Measurements from ENCODE around the gene C2CD2. TPM values are rescaled to one million over a fixed set of nuclear protein-coding genes. Genes with fewer than 3 reads are reported as not detected.
A peak's percentile ranks its signal among the peaks of the same experiment; 100 is the strongest.

The C2CD2 gene
- total RNA-seq, 2 experiments from 2014 or later: 4.5 to 5.9 TPM

DNA sequence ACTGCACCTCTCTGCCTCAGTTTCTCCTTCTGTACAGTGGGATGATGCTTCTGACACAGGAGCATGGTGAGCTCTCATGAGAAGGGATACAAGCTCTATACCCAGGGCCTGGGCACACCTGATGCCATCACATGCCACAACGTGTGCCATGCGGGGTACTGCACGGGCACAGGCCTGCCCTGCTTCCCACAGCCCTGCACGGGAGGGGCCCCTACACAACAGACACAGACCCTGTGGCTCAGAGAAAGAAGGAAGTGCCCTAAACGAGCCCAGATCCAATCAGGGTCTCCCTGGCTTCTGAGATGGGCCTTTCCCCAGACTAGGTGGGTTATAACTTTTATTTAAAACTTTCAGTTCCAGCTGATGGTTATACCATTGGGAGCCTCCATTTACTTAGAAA, 24.6 kb downstream of the C2CD2 start:
- ChIA-PET CTCF (ENCODE audit: unreplicated experiment) (no interaction called here), POLR2A (interaction anchor here (0.9 to 1.3 kb wide), 3 partner anchors 12 to 54 kb away, joined by 3 read pairs; no protein-coding TSS in a partner anchor)
- TF ChIP-seq EZH2phosphoT487 (IDR thresholded peaks at IDR 0.05; ENCODE audit: borderline replicate concordance, low read depth, low read length) (no peak), CTCF (conservative IDR thresholded peaks at IDR 0.05; ENCODE audit: low read length) (no peak)
- Histone ChIP-seq H3K4me2 (ENCODE audit: low read length) (peak overlapping the region; percentile 32), H4K20me1 (ENCODE audit: insufficient read depth, low read length) (no peaks in the 10 kb centered on the region), H3K4me1 (ENCODE audit: insufficient read depth, low read length, poor library complexity, severe bottlenecking) (peaks cover 73% of the 10 kb centered on the region), H2AFZ (ENCODE audit: low read length) (peak overlapping the region; percentile 70; the same call in 1 of the 2 replicates), H3K9me3 (ENCODE audit: low read length) (no peaks in the 10 kb centered on the region), H3K27ac (ENCODE audit: low read depth, low read length, poor library complexity, severe bottlenecking) (peak overlapping the region; percentile 10), H3K4me3 (ENCODE audit: low read depth, low read length, poor library complexity, severe bottlenecking) (no peak overlapping the region), H3K79me2 (ENCODE audit: insufficient read depth, low read depth, low read length) (peaks cover 20% of the 10 kb centered on the region; the same call in 1 of the 2 replicates), H3K36me3 (ENCODE audit: insufficient read depth, low read length) (no peaks in the 10 kb centered on the region), H3K9me2 (ENCODE audit: insufficient read depth, low read length) (no peaks in the 10 kb centered on the region)
- DNase-seq (ENCODE audit: low spot score): peak; percentile 16
- intact Hi-C loops (cut with micrococcal nuclease; ENCODE audit: unreplicated experiment): loop anchor here (5.0 to 10.0 kb wide), 2 partner anchors 78 to 564 kb away; partner anchors contain the start of gene MX2
- no TSS peak for BruUV-seq (replicated peaks)

DNA sequence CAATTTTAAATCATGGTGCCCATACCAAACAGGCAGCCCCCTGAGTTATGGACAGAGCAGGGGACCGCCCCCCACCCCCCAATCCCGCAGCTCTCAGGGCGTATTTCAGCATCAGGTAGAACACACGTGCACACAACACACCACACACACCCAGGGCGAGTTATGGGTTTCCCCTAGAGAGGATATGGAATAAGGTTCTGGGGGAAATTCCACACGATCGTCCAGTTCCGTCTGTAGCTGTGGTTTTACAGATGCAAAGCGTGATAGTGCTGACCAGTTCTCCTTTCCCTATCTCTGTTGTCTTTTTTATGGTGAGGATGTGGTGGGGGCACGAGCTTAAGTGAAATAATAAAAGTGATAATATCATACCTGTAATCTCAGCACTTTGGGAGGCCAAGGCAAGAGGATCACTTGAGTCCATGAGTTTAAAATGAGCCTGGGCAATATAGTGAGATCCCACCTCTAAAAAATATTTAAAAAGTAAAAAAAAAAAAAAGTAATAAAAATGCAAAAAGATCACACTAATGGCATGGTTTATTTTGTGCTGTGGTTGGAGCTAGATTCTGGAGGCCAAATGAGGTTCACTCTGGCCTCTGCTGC, 25.1 kb downstream of the C2CD2 start:
- Histone ChIP-seq H3K9me3 (ENCODE audit: low read length) (no peaks in the 10 kb centered on the region), H3K4me3 (ENCODE audit: low read depth, low read length, poor library complexity, severe bottlenecking) (peak overlapping the region; percentile 3), H3K79me2 (ENCODE audit: insufficient read depth, low read depth, low read length) (peaks cover 25% of the 10 kb centered on the region; the same call in 1 of the 2 replicates), H2AFZ (ENCODE audit: low read length) (peak overlapping the region; percentile 79; the same call in 1 of the 2 replicates), H4K20me1 (ENCODE audit: insufficient read depth, low read length) (no peaks in the 10 kb centered on the region), H3K9me2 (ENCODE audit: insufficient read depth, low read length) (no peaks in the 10 kb centered on the region), H3K4me2 (ENCODE audit: low read length) (peak overlapping the region; percentile 49), H3K36me3 (ENCODE audit: insufficient read depth, low read length) (no peaks in the 10 kb centered on the region), H3K4me1 (ENCODE audit: insufficient read depth, low read length, poor library complexity, severe bottlenecking) (peaks cover 78% of the 10 kb centered on the region), H3K27ac (ENCODE audit: low read depth, low read length, poor library complexity, severe bottlenecking) (peak overlapping the region; percentile 83)
- intact Hi-C loops (cut with micrococcal nuclease; ENCODE audit: unreplicated experiment): loop anchor here (5.0 to 10.0 kb wide), 2 partner anchors 79 to 564 kb away; partner anchors contain the start of gene MX2
- no TSS peak for BruUV-seq (replicated peaks)
- ChIA-PET POLR2A (interaction anchor here (0.6 to 1.3 kb wide), 6 partner anchors 12 to 460 kb away, joined by 3 to 7 read pairs (median 4); no protein-coding TSS in a partner anchor), CTCF (ENCODE audit: unreplicated experiment) (no interaction called here)
- peak; percentile 51 for DNase-seq (ENCODE audit: low spot score)
- TF ChIP-seq EZH2phosphoT487 (IDR thresholded peaks at IDR 0.05; ENCODE audit: borderline replicate concordance, low read depth, low read length): no peak
- no peak for TF ChIP-seq CTCF (conservative IDR thresholded peaks at IDR 0.05; ENCODE audit: low read length)
